GM18517 (cell line): ENCODE measurements around the gene OR52A5.

Experiments used
- ATAC-seq: cut with Tn5 transposase; IDR thresholded peaks from one replicate; pipeline ENCODE4 v1.9.1; 2021; ENCODE audit warnings: mild to moderate bottlenecking, moderate library complexity; ENCODE audit not compliant: unreplicated experiment

OR52A5 gene

GRCh38 chr11:5117588-5117987 lies 20.6 kb downstream of the OR52A5 start:
- no peak for ATAC-seq

- ATAC-seq = no peak
Measured at GRCh38 chr11:5115339-5115738, 22.8 kb downstream of the OR52A5 start.

- ATAC-seq = no peak
Measured at GRCh38 chr11:5107285-5107684, 30.9 kb downstream of the OR52A5 start.

GRCh38 chr11:5103066-5103465 lies 35.1 kb downstream of the OR52A5 start:
- no peak for ATAC-seq

GRCh38 chr11:5102246-5102645 lies 35.9 kb downstream of the OR52A5 start:
- no peak for ATAC-seq

GRCh38 chr11:5096011-5096410 lies 42.1 kb downstream of the OR52A5 start:
- no peak for ATAC-seq

GRCh38 chr11:5092821-5093585 lies 45.2 kb downstream of the OR52A5 start:
- ATAC-seq = no peak

GRCh38 chr11:5090668-5091067 lies 47.5 kb downstream of the OR52A5 start:
- no peak for ATAC-seq

GRCh38 chr11:5088556-5088955 lies 49.6 kb downstream of the OR52A5 start:
- no peak for ATAC-seq

- no peak for ATAC-seq
Measured at GRCh38 chr11:5083602-5084001, 54.6 kb downstream of the OR52A5 start.

GRCh38 chr11:5081405-5081804 lies 56.8 kb downstream of the OR52A5 start:
- ATAC-seq = no peak
